ENCODE measurements around the gene IFT172.

IFT172 gene

GRCh38 chr2:27518782-27519113 lies 29.2 kb upstream of the IFT172 start:
- H3K27ac ChIP-seq (replicated peaks), result no peak overlapping the region

DNA sequence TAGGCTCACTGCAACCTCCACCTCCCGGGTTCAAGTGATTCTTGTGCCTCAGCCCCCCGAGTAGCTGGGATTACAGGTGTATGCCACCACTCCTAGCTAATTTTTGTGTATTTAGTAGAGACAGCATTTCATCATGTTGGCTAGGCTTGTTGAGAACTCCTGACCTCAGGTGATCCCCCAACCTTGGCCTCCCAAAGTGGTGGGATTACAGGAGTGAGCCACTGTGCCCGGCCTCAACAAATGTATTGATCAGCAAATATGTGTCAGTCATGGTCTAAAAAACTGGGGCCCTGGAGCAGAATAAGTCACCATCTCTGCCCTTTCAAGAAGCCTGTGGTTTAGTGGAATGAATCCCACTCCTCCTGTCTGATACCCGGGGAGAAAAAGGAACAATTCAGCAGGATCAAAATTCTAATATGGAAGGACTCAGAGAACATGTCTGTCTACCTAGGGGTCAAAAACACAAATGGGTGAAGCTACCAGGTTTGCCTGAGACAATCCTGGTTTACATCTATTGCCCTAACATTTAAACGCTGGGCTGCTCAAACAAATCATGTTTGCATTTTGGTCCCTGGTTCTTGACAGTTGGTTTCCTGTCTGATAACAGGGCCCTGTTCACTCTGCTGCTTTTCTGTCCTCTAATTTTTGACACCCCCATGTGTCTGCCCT lies 28.7 kb upstream of the IFT172 start:
- no peak overlapping the region for H3K4me3 ChIP-seq (replicated peaks; ENCODE audit: insufficient read depth, low read length)
- H3K27me3 ChIP-seq (ENCODE audit: insufficient read depth, poor library complexity, severe bottlenecking), result no peaks in the 10 kb centered on the region
- no peak overlapping the region for H3K27ac ChIP-seq (replicated peaks)
- DNase-seq (ENCODE audit: low read depth in 1 of 2, low spot score in 1 of 2), result no peak
- no peak for TF ChIP-seq SPI1 (IDR thresholded peaks at IDR 0.05; ENCODE audit: borderline replicate concordance, low read depth)
- TF ChIP-seq, protein P1, sequence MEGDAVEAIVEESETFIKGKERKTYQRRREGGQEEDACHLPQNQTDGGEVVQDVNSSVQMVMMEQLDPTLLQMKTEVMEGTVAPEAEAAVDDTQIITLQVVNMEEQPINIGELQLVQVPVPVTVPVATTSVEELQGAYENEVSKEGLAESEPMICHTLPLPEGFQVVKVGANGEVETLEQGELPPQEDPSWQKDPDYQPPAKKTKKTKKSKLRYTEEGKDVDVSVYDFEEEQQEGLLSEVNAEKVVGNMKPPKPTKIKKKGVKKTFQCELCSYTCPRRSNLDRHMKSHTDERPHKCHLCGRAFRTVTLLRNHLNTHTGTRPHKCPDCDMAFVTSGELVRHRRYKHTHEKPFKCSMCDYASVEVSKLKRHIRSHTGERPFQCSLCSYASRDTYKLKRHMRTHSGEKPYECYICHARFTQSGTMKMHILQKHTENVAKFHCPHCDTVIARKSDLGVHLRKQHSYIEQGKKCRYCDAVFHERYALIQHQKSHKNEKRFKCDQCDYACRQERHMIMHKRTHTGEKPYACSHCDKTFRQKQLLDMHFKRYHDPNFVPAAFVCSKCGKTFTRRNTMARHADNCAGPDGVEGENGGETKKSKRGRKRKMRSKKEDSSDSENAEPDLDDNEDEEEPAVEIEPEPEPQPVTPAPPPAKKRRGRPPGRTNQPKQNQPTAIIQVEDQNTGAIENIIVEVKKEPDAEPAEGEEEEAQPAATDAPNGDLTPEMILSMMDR (IDR thresholded peaks at IDR 0.05; ENCODE audit: insufficient read depth, low read length), result no peak
- no peak for TF ChIP-seq POLR2AphosphoS5 (IDR thresholded peaks at IDR 0.05; ENCODE audit: low read depth)
- no peak for TF ChIP-seq REST (IDR thresholded peaks at IDR 0.05; ENCODE audit: insufficient replicate concordance, low read depth)
- TF ChIP-seq GABPA (IDR thresholded peaks at IDR 0.05; ENCODE audit: low read depth), result no peak

More at GRCh38 chr2:27518782-27519113, 29.2 kb upstream of the IFT172 start:
- Histone ChIP-seq H3K27me3 (ENCODE audit: insufficient read depth, poor library complexity, severe bottlenecking) (no peaks in the 10 kb centered on the region), H3K4me3 (replicated peaks; ENCODE audit: insufficient read depth, low read length) (no peak overlapping the region)
- DNase-seq (ENCODE audit: low read depth in 1 of 2, low spot score in 1 of 2), result no peak
- TF ChIP-seq REST (IDR thresholded peaks at IDR 0.05; ENCODE audit: insufficient replicate concordance, low read depth), result no peak
- TF ChIP-seq, protein P1 (IDR thresholded peaks at IDR 0.05; ENCODE audit: insufficient read depth, low read length), result no peak
- no peak for TF ChIP-seq SPI1 (IDR thresholded peaks at IDR 0.05; ENCODE audit: borderline replicate concordance, low read depth)
- TF ChIP-seq POLR2AphosphoS5 (IDR thresholded peaks at IDR 0.05; ENCODE audit: low read depth), result no peak
- TF ChIP-seq GABPA (IDR thresholded peaks at IDR 0.05; ENCODE audit: low read depth), result no peak

DNA sequence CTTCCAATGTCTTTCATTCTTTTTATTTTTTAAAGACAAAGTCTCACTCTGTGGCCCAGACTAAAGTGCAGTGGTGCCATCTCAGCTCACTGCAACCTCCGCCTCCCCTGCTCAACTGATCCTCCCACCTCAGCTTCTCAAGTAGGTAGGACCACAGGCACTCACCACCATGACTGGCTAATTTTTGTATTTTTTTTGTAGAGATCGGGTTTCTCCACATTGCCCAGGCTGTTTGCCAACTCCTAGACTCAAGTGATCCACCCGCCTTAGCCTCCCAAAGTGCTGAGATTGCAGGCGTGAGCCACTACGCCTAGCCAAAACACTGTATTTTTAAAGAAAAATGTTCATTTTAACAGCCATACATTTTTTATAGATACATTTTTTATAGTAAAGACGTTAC lies 19.8 kb upstream of the IFT172 start:
- DNase-seq (ENCODE audit: low read depth in 1 of 2, low spot score in 1 of 2), result no peak
- no peak for TF ChIP-seq POLR2AphosphoS5 (IDR thresholded peaks at IDR 0.05; ENCODE audit: low read depth)
- no peak for TF ChIP-seq REST (IDR thresholded peaks at IDR 0.05; ENCODE audit: insufficient replicate concordance, low read depth)
- TF ChIP-seq GABPA (IDR thresholded peaks at IDR 0.05; ENCODE audit: low read depth), result no peak
- TF ChIP-seq SPI1 (IDR thresholded peaks at IDR 0.05; ENCODE audit: borderline replicate concordance, low read depth), result no peak
- TF ChIP-seq, protein P1 (IDR thresholded peaks at IDR 0.05; ENCODE audit: insufficient read depth, low read length), result no peak

More for the DNA sequence above, 19.8 kb upstream of the IFT172 start:
- H3K27ac ChIP-seq (replicated peaks), result no peak overlapping the region
- H3K27me3 ChIP-seq (ENCODE audit: insufficient read depth, poor library complexity, severe bottlenecking), result peaks cover 3% of the 10 kb centered on the region
- no peak overlapping the region for H3K4me3 ChIP-seq (replicated peaks; ENCODE audit: insufficient read depth, low read length)
